Activated T-cell treated with anti-CD3 and anti-CD28 coated beads, Interleukin-2, amount 50 U/mL, for 48 hours (primary cell): Measurements from ENCODE around the gene ZAR1.
"Not testable (repeated sequence)": the region's sequence is repeated elsewhere in the genome, so short reads cannot be mapped to it uniquely, and the experiment has no call there.

Experiments
- DNase-seq, 2 experiments: peaks; one replicate each; pipeline ENCODE4 v3.0.0-alpha.2; 2020

The ZAR1 gene

GRCh38 chr4:48490012-48490679, at the start of gene ZAR1:
Gene ZAR1, plus strand, starts transcription at chr4:48490252. Its CDS starts 40 bp downstream, at chr4:48490292.
- peak in 1 of 2 experiments; percentile 32 for DNase-seq

- DNase-seq: not testable (repeated sequence)
These were observed 49.1 kb upstream of the ZAR1 start for GRCh38 chr4:48440914-48441313.

- DNase-seq: no peak
These were observed 44.3 kb upstream of the ZAR1 start for GRCh38 chr4:48445704-48446103.

GRCh38 chr4:48446642-48447041, 43.4 kb upstream of the ZAR1 start:
- DNase-seq: no peak

- no peak for DNase-seq
These were observed 40.9 kb upstream of the ZAR1 start for GRCh38 chr4:48449151-48449550.

- DNase-seq: no peak
These were observed 39.3 kb upstream of the ZAR1 start for GRCh38 chr4:48450740-48451139.

GRCh38 chr4:48451656-48452055, 38.4 kb upstream of the ZAR1 start:
- DNase-seq: not testable (repeated sequence)

GRCh38 chr4:48454591-48454990, 35.5 kb upstream of the ZAR1 start:
- no peak for DNase-seq

GRCh38 chr4:48461000-48461399, 29.1 kb upstream of the ZAR1 start:
- no peak for DNase-seq

- no peak for DNase-seq
These were observed 27.7 kb upstream of the ZAR1 start for GRCh38 chr4:48462363-48462762.

- DNase-seq: no peak
These were observed 22.6 kb upstream of the ZAR1 start for GRCh38 chr4:48467442-48467841.

GRCh38 chr4:48467891-48468290, 22.2 kb upstream of the ZAR1 start:
- no peak for DNase-seq

GRCh38 chr4:48470137-48470536, 19.9 kb upstream of the ZAR1 start:
- DNase-seq: no peak

- DNase-seq: no peak
These were observed 19.5 kb upstream of the ZAR1 start for GRCh38 chr4:48470570-48470969.

GRCh38 chr4:48472794-48473193, 17.3 kb upstream of the ZAR1 start:
- no peak for DNase-seq

- no peak for DNase-seq
These were observed 14.3 kb upstream of the ZAR1 start for GRCh38 chr4:48475770-48476169.

- no peak for DNase-seq
These were observed 11.8 kb upstream of the ZAR1 start for GRCh38 chr4:48478273-48478672.

- DNase-seq: no peak
These were observed 8.5 kb upstream of the ZAR1 start for GRCh38 chr4:48481581-48481980.

GRCh38 chr4:48483006-48483776, 6.9 kb upstream of the ZAR1 start, which contains the start of gene SLC10A4:
Gene SLC10A4, plus strand, starts transcription at chr4:48483343. Its CDS starts 219 bp downstream, at chr4:48483562.
- DNase-seq: peak; percentile 41 to 42

- peak in 1 of 2 experiments; percentile 32 for DNase-seq
These were observed 6.1 kb upstream of the ZAR1 start for GRCh38 chr4:48483777-48484493.

- DNase-seq: no peak
These were observed 5.4 kb upstream of the ZAR1 start for GRCh38 chr4:48484494-48485168.

- no peak for DNase-seq
These were observed 405 bp upstream of the ZAR1 start for GRCh38 chr4:48489683-48490011.
